Activated CD8-positive, alpha-beta memory T cell treated with anti-CD3 and anti-CD28 coated beads for 24 hours (primary cell): ENCODE measurements around the gene S100A16.
A peak's percentile ranks its signal among the peaks of the same experiment; 100 is the strongest.
"Not testable (repeated sequence)": the region's sequence is repeated elsewhere in the genome, so short reads cannot be mapped to it uniquely, and the experiment has no call there.

Experiments used
- DNase-seq: peaks from one replicate; pipeline ENCODE4 v3.0.0-alpha.2; 2020

Gene S100A16

DNA sequence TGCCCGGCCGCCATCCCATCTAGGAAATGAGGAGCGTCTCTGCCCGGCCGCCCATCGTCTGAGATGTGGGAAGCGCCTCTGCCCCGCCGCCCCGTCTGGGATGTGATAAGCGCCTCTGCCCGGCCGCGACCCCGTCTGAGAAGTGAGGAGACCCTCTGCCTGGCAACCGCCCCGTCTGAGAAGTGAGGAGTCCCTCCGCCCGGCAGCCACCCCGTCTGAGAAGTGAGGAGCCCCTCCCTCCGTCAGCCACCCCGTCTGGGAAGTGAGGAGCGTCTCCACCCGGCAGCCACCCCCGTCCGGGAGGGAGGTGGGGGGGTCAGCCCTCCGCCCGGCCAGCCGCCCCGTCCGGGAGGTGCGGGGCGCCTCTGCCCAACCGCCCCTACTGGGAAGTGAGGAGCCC is 30.1 kb downstream of the S100A16 start:
- DNase-seq = not testable (repeated sequence)

DNA sequence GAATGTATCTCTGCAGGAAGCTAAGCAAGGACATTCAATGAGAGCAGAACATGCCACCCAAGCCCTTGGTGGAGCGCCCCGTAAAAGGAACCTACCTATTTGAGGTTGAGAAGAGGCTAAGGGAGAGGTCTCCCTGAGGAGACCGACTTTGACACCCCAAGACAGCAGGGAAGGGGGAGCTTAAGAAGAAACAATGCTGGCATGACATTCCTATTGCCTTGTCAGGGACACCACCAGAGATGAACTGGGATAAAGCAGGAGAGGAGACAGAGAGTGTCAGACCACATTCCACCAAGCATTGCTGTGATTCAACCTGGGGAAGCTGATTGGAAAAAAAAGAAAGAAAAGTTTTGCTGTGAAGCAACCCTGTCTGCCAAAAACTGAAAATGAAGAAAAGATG is 34.0 kb downstream of the S100A16 start:
- no peak for DNase-seq

DNA sequence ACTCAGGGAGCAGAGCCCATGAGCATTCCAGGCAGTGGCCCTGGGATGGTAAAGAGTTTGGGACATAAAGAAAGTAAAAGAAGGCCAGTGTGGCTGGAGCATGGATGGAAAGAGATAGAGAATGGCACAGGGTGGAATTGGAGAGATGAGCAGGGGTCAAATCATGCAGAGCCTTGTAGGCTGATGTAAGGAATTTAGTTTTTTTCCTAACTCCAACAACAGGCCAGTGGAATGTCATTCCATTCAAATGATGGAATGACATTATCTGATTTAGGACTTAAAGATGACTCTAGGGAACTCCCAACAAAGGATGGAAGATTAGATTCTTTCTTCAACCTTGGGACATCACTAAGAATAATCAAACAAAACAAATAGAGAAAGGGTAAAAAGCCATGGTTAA is 34.4 kb downstream of the S100A16 start:
- DNase-seq = no peak

DNA sequence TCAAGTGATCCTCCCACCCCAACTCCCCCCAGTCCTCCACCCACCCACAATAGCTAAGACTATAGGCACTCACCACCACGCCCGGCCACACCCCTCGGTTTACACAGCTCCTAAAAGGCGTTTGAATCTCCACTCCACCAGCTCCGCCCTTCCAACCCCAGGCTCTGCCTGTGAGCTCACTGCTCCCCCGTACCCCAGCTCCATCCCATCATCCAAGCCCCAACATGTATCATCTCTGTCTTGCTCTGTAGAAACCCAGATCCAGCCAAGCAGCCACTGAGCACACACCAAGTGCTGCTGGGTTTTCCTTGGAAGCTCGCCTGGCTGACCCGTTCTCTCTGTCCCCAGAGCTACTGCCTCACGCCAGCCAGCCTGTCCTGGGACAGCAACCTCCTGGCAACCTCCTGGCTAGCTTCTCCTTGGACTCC is 35.3 kb downstream of the S100A16 start:
- no peak for DNase-seq

DNA sequence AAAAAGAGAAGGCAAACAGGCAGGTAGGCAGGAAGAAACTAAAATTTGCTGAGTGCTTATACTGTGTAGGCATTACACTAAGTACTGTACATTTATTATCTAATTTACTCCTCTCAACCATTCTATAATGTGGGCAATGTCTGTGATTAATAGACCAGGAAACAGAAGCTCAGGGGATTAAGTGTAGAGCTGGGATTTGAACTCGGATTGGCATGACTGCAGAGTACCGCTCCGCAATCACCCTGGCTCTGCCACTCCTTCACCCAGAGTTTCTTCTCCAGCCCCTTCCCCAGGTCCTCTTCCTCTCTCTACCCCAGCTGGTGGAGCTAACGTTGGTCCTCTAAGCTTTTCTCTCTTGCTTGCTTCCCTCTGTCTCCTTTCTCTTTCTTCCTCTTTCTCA is 35.8 kb downstream of the S100A16 start:
- no peak for DNase-seq

DNA sequence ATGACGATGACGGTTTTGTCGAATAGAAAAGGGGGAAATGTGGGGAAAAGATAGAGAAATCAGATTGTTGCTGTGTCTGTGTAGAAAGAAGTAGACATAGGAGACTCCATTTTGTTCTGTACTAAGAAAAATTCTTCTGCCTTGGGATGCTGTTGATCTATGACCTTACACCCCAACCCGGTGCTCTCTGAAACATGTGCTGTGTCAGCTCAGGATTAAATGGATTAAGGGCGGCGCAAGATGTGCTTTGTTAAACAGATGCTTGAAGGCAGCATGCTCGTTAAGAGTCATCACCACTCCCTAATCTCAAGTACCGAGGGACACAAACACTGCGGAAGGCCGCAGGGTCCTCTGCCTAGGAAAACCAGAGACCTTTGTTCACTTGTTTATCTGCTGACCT is 37.4 kb downstream of the S100A16 start:
- not testable (repeated sequence) for DNase-seq

DNA sequence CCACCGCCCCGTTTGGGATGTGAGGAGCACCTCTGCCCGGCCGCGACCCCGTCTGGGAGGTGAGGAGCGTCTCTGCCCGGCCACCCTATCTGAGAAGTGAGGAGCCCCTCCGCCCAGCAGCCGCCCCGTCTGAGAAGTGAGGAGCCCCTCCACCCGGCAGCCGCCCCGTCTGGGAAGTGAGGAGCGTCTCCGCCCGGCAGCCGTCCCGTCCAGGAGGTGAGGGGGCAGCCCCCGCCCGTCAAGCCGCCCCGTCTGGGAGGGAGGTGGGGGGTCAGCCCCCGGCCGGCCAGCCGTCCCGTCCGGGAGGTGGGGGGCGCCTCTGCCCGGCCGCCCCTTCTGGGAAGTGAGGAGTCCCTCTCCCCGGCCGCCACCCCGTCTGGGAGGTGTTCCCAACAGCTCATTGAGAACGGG is 37.9 kb downstream of the S100A16 start:
- not testable (repeated sequence) for DNase-seq

DNA sequence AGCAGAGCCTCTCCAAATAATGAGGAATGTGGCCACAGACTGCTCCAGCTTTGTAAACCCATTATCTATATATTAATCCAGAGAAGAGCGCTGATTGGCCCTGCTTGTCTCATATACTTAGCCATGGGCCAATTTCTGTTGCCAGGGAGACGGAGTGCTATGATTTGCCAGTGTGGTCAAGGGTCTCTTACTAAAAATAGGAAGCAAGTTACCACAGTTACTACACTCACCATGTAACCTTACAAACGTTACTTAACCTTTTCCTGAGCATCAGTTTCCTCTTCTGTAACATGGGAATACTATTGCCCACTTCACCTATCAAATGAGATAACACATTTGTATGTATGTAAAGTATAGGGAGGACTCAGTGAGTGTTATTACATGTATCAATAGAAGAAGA is 39.6 kb downstream of the S100A16 start:
- DNase-seq = no peak

DNA sequence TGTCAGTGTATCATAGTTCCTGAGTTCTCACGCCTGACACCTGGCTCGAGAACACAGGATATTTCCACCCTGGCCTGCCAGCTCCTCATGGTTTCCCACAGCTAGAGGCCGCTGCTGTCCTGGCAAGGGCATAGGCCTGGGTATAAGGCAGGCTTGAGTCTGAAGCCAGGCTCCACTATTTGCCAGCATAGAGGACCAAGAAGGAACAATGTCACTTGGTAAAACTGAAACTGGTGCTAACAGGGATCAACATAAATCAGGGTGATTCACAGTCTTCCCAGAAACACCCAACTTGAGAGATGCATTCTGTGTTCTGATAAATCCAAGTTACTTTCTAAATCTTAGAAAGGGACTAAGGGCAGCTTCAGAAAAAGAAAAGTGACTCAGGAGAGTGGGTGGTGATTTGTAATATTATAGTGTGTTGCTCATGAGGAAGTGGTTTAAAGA is 40.3 kb downstream of the S100A16 start:
- DNase-seq = peak; percentile 73

DNA sequence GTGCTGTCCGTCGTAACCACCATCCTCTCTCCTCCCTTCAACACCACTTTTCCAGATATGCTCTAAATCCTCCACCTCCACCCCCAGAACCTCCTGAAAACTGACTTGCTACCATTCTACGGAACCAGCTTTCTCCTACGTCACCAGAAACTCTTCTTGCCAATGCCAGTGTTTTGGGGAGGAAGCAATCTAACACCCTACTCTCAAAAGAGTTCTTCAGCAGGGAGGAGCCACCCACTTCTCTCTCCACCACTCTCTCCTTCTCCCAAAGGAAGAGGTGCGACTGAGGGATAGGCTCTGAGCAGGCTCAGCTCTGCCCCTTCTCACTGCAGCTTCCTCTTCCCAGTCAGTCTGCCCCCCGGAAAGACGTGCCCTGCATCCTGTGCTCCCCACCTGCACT is 41.2 kb downstream of the S100A16 start:
- no peak for DNase-seq

DNA sequence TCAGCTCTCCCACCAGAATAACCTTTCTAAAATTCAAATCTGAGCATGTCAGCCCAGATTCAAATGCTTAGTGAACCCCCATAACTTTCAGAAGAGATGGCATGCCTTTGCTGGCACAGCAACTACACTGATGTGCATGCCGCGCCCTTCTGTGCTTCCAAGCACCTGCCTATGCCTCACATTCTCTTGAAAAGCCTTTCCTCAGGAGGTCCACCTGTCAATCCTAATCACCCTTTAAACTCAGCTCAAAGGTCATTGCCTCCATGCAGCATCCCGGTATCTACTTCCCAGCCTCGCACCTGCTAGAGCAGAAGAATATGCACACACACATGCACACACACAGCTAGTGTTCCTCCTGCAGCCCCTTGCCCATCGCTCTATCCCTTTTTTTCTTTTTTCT is 42.1 kb downstream of the S100A16 start:
- no peak for DNase-seq

DNA sequence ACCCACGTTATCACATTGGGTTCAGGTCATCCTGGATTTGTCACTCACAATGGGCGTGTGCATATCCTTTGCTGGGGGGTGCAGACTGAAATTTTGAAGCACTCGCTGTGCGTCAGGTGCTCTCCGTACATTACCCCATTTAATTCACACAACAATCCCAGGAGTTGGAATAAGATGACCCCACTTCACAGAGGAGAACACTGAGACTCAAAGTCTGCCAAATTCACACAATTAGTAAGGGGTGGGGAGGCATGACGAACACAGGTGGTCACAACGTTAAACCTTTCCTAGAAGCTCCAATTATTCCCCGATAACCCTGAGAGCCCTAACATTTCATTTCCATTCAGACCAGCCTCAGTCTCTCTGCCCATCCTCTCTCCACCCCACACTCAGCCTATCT is 43.5 kb downstream of the S100A16 start:
- DNase-seq = no peak

DNA sequence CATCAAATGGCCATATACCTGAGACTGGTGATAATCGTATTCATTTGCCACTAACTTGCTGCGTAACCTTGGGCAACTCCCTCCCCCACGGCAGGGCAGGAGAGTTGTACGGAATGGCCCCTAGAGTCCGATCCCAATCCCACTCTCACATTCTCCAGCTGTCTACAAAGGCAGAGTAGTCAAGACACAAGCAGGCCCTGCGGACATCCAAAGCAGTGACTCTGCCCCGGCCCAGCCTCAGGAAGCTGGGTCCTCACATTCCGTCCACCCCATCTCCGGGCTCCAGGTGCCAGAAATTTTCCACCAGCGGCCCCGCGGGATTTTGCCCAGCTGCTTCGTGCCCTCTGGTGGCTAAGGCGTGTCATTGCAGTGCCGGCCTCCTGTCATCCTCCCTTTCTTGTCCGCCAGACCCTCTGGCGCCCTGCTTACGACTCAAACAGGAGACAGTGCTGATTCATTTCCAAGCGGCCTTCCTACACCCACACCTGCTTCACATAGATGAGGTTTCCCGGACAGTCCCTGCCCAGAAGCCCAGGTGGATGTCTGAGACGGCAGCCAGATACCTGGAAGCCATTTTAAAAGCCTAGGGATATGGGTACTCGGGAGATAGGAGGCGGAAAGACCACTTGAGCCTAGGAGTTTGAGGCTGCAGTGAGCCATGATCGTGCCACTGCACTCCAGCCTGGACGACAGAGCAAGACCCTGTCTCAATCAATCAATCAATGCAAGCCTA is 44.4 kb downstream of the S100A16 start:
- DNase-seq = peak; percentile 93

DNA sequence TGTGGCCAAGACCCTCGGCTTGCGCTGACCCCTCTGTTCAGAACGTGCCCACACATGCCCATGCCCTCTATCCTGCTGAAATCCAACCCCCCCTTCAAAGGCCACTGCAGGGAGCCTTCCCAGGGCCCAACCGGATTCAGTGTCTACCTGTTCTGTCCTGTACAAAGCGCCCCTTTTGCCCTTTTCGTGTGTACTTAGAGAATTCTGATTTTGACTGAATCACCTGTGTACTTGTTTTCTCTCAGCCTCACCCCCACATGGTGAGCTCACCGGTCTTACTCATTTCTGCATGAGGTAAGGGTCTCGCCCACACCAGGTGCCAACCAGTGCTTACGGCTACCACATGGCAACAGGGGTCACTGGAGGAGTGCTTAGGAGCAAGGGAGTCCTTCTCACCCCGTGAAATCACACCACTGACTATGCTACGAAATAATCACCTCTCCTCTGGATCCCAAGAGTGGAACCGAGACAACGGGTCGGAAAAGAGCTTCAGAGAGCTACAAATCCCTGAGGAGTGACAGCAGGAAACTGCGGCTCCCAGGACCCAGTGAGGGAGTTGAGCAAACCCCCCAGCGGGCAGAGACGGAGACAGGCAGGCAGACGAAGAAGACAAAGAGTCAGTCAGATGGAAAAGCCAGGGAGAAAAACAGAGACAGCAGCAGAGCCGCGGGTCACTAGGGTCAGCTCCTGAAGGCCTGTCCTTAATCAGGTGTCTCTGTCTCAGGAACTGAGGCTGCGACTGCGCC is 45.1 kb downstream of the S100A16 start:
- DNase-seq = no peak

DNA sequence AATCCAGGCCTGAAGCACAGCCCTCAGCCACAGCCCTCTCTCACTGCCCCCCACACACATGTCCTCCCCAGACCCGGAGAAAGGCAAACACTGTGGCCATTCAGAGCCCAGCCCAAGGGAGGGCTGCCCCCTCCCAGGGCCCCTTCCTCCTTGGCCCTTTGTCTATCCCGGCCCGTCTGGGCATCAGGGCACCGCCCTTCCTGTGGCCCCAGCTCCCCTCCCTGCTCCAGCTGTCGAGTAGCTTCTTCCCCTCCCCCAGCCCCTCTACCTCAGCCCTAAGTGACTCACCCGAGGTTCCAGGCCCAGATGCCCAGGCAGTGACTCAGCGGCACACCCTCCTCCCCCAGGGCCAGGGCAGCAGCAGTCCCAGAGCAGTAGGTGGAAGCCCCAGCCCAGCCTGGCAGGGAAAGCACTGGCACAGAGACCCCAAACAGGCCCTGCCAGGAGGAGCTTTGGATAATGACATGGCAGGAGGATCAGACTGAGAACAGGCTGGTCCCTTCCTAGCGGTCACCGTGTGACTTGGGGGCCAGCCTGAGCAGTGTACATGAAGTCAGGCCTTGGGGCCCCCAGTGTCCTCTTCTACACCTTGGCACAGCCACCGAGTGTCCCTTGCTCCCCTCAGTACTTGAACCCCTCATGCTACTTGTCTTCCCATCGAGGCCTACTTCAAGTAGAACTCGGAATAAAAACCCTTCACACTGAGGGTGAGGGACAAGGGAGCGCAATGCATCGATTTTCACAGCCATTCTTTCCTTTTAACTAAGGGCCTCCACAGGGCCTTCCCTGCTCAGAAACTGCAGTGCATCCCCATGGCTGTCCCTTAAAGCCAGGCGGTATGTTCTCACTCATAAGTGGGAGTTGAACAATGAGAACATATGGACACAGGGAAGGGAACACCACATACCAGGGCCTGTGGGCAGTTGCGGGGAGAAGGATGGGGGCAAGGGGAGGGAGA is 46.2 kb downstream of the S100A16 start:
- DNase-seq = peak; percentile 90

DNA sequence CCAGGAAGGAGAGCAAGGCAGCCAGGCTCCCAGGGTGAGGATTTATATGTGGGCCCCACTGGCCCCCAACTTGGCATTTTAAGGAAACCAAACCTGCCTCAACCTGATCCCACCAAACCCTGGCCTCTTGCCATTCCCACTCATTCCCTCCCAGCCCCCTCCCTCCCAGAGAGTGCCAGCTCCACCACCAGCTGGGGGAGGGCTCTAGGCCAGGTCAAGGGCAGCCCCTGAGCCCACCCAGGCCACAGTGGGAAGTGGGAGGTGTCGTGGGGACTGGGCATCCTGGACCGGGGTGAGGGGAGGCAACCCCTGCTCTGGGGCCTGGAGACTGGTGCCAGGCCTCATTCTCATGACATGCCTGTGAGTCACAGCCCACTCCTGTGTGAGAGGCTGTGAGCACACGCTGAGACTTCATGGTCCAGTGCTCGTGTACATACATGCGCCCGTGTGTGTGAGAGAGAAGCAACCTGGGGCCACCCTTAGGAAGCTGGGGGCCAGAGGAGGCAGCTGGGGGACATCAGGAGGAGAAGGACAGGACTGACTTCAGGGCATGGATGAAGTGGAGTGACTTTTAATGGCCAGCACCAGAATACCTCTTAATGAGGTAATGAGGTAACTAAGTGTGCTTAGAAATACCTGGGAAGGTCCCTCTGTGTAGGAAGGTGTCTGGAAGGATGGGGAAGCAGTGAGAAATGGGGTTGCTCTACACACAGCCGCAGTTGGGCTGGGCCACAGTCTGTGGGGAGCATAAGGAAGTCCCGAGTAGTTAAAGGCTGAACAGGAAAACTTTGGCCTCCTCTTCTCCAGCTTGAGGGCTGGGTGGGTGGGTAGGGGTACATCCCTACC is 47.2 kb downstream of the S100A16 start, which contains the start of gene S100A2:
Gene S100A2, minus strand, starts transcription at position 316 of the 846 bp plus-strand sequence. CDS start 1,967 bp downstream, outside the sequence.
- DNase-seq = peak; percentile 71

DNA sequence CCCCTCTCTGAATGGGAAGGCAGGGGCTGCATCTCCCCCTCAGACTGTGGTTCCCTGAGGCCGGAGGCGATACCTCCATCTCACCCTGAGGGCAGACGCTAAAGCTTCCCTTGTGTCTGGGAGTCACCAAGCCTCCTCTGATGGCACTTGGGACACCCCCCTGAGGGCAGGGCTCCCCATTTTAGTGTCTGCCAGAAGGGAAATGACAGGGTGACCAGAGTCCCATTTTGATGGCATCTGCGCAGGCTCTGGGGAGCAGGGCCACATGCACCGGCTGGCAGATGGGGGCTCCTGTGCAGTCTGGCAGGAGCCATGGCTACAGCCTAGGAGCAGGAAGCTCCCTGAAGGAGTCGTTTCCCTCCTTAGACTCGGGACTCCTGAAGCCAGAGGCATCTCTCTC is 48.9 kb downstream of the S100A16 start:
- DNase-seq = no peak

DNA sequence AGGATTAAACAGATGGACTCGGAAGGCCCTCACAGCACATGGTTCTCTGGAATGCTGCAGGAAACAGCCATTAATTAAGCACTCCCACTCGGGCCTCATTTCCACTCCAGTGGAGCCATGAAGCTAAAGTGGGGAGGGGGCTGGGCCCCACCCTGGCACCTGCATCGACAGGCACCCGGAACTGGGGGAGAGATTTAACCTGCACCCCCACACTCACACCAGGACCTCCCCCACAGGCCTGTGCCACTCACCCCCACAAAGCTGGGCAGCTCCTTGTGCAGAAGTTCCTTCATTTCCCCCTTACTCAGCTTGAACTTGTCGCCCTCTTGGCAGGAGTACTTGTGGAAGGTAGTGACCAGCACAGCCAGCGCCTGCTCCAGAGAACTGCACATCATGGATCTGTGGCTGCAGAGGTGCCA is 49.4 kb downstream of the S100A16 start:
- no peak for DNase-seq

DNA sequence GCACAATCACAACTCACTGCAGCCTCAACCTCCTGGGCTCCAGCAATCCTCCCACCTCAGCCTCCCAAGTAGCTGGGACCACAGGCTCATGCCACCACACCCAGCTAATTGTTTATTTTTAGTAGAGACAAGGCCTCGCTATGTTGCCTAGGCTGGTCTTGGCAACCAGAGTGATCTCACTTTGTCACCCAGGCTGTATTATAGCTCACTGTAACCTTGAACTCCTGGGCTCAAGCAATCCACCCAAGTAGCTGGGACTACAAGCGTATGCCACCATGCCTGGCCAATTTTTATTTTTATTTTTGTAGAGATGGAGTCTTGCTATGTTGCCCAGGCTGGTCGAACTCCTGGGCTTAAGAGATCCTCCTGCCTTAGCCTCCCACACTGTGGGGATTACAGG is 50.9 kb downstream of the S100A16 start:
- not testable (repeated sequence) for DNase-seq

DNA sequence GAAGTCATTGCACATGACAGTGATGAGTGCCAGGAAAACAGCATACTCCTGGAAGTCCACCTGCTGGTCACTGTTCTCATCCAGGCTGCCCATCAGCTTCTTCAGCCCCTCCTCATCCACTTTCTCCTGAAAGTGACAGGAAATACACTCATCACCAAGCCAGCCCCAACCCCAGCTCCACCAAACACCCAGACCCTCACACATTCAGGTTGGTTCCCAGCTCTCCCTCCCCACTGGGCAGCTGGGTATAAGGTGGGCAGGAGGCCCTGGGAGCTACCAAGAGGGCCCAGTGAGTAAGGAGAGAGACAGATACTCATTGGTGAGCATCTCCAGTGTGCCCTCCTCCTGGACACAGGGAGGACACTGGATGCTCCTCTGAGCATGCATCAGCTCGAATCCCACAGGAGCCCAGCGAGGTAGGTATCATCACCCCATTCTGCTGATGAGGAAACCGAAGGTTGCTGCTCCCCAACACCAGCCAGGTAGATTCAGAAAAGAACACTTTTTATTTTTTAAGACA is 51.4 kb downstream of the S100A16 start:
- no peak for DNase-seq

DNA sequence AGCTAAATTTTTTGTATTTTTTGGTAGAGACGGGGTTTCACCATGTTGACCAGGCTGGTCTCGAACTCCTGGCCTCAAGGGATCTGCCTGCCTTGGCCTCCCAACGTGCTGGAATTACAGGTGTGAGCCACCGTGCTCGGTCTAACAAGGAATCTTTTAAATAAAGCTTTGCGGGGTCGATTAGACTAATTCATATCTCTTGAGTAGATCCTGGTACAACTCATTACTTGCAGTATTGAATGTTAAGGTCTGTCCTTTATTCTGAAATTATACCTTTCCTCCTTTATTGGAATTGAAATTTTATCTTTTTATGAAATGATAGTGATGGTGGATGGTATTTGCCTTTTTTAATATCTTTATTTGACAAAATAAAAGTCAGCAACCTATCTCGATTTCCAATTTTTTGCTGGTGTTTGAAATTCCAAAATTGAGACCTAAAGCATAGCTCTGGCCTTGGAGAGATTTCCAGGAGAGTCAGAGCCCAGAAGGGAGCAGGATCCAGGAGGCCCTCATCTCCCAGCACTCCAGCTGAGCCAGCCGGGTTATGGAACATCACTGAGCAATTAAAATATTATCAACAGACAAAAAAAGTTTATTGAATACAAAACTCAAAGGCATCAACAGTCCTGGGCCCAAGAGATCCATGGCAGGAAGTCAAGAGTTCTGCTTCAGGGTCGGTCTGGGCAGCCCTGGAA is 52.0 kb downstream of the S100A16 start:
- DNase-seq = no peak
